Measurements from ENCODE around the gene TSPAN18.

GRCh38 chr11:44916801-44917385 lies 190.1 kb downstream of the TSPAN18 start:
- TF ChIP-seq, protein P1, sequence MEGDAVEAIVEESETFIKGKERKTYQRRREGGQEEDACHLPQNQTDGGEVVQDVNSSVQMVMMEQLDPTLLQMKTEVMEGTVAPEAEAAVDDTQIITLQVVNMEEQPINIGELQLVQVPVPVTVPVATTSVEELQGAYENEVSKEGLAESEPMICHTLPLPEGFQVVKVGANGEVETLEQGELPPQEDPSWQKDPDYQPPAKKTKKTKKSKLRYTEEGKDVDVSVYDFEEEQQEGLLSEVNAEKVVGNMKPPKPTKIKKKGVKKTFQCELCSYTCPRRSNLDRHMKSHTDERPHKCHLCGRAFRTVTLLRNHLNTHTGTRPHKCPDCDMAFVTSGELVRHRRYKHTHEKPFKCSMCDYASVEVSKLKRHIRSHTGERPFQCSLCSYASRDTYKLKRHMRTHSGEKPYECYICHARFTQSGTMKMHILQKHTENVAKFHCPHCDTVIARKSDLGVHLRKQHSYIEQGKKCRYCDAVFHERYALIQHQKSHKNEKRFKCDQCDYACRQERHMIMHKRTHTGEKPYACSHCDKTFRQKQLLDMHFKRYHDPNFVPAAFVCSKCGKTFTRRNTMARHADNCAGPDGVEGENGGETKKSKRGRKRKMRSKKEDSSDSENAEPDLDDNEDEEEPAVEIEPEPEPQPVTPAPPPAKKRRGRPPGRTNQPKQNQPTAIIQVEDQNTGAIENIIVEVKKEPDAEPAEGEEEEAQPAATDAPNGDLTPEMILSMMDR (conservative IDR thresholded peaks at IDR 0.05; ENCODE audit: low read depth, low read length), result no peak
- TF ChIP-seq EZH2 (IDR thresholded peaks at IDR 0.05; ENCODE audit: borderline replicate concordance, low read depth, low read length, poor library complexity, severe bottlenecking), result no peak

Measured in A673 (cell line).